ENCODE data around the gene CD84.
"Not testable (repeated sequence)": the region's sequence is repeated elsewhere in the genome, so short reads cannot be mapped to it uniquely, and the experiment has no call there.

Gene CD84

DNA sequence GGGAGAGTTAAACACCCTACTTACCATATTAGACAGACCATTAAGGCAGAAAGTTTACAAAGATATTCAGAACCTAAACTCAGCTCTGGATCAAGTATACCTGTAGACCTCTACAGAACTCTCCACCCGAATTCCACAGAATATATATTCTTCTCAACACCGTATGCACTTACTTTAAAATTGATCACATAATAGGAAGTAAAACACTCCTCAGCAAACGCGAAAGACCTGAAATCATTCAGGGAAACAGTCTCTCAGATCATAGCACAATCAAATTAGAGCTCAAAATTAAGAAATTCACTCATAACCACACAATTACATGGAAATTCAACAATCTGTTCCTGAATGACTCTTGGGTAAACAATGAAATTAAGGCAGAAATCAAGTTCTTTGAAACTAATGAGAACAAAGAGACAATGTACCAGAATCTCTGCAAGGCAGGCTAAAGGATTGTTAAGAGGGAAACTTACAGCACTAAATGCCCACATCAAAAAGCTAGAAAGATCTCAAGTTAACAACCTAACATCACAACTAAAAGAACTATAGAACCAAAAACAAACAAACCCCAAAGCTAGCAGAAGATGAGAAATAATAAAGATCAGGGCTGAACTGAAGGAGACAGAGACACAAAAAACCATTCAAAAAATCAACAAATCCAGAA, 19.1 kb downstream of the CD84 start:
- in situ Hi-C loops (cut with HindIII; ENCODE audit: low pct_unique_long_range_greater_than_20kb, low sequenced_read_pairs) = no loop called here
- TF ChIP-seq JUND (IDR thresholded peaks at IDR 0.05; ENCODE audit: low read depth) = no peak
- no peak for DNase-seq (ENCODE audit: low read depth in 1 of 2, low spot score in 1 of 2)

DNA sequence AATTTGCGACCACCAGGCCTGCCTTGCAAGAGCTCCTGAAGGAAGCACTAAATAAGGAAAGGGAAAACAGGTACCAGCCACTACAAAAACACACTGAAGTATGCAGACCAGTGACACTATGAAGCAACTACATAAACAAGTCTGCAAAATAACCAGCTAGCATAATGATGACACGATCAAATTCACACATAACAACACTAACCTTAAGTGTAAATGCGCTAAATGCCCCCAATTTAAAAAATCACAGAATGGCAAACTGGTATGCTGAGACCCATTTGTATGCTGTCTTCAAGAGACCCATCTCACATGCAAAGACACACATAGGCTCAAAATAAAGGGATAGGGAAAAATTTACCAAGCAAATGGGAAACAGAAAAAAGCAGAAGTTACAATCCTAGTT, 19.9 kb downstream of the CD84 start:
- in situ Hi-C loops (cut with HindIII; ENCODE audit: low pct_unique_long_range_greater_than_20kb, low sequenced_read_pairs); DNase-seq (ENCODE audit: low read depth in 1 of 2, low spot score in 1 of 2): not testable (repeated sequence)

DNA sequence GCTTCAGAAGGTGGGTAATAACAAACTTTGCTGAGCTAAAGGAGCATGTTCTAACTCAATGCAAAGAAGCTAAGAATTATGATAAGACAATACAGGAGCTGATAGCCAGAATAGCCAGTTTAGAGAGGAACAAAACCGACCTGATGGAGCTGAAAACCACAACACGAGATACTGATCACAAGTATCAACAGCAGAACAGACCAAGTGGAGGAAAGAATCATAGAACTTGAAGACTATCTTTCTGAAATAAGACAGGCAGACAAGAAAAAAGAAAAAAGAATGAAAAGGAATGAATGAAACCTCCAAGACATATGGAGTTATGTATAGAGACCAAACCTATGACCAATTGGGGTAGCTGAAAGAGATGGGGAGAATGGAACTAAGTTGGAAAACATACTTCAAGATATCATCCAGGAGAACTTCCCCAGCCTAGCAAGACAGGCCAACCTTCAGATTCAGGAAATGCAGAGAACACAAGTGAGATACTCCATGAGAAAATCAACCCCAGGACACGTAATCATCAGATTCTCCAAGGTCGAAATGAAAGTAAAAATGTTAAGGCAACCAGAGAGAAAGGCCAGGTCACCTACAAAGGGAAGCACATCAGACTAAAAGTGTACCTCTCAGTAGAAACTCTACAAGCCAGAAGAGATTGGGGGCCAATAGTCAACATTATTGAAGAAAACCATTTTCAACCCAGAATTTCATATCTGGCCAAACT, 20.5 kb downstream of the CD84 start:
- in situ Hi-C loops (cut with HindIII; ENCODE audit: low pct_unique_long_range_greater_than_20kb, low sequenced_read_pairs) = no loop called here

DNA sequence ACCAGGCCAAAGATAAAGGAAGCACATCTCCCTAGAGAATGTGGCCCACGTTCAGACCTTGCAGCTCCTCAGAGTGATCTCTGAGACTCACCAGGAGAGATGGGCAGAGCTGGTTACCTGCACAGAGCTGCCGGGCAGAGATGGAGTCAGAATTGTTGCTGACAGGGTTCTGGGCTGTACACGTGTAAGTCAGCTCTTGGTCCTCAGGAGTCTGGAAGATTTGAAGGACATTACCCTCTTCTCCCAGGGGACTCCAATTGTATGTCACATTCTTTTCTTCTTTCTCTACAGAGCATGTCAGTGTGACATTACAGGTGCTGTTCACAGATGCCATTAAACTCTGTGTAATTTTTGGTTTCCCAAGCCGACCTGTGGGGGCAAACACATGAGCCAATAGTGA, 25.5 kb downstream of the CD84 start:
- in situ Hi-C loops (cut with HindIII; ENCODE audit: low pct_unique_long_range_greater_than_20kb, low sequenced_read_pairs) = no loop called here
- DNase-seq (ENCODE audit: low read depth in 1 of 2, low spot score in 1 of 2) = no peak
- no peak for TF ChIP-seq JUND (IDR thresholded peaks at IDR 0.05; ENCODE audit: low read depth)

More for the DNA sequence above, 20.5 kb downstream of the CD84 start:
- no peak for DNase-seq (ENCODE audit: low read depth in 1 of 2, low spot score in 1 of 2)
- TF ChIP-seq JUND (IDR thresholded peaks at IDR 0.05; ENCODE audit: low read depth) = no peak

DNA sequence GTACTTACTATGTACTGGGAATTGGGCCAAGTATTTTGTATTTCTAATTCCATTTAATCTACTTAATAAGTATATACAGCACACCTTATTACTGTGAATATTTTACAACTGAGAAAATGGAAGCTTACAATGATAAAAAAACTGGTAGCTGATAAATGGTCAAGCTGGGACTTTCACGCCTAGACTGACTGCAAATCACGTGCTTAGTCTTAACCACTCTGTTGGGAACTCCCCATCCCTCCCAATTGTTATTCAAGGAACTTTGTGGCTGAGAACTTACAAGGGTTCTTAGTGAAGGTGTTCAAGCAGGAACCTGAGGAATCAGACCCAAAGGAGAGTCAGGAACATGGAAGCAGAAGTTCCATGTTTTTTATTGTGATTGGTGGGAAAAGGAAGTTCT, 26.9 kb downstream of the CD84 start:
- DNase-seq (ENCODE audit: low read depth in 1 of 2, low spot score in 1 of 2) = no peak
- in situ Hi-C loops (cut with HindIII; ENCODE audit: low pct_unique_long_range_greater_than_20kb, low sequenced_read_pairs) = no loop called here

DNA sequence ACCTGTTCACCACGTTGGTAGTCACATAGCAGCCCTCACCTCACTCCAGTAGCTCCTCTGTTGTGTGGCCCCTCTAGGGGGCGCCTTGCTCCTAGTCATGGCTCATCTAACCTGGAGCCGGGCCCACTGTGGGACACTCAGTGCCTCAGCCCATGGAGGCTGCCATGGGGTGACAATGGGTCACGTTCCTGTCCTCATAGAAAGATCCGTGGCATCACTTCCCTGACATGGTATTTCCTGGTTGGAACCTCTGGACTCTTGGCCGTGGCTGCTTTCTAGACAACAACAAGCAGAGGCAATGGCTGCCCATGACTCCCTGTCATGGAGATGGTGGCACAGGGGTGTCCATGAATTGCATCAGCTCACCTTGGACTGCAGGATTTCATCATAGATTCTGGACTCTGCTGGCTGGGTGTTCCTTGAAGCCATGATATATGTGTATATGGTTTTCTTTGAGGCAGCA, 28.7 kb downstream of the CD84 start:
- in situ Hi-C loops (cut with HindIII; ENCODE audit: low pct_unique_long_range_greater_than_20kb, low sequenced_read_pairs) = no loop called here
- no peak for DNase-seq (ENCODE audit: low read depth in 1 of 2, low spot score in 1 of 2)
- no peak for TF ChIP-seq JUND (IDR thresholded peaks at IDR 0.05; ENCODE audit: low read depth)

More for the DNA sequence above, 26.9 kb downstream of the CD84 start:
- no peak for TF ChIP-seq JUND (IDR thresholded peaks at IDR 0.05; ENCODE audit: low read depth)

DNA sequence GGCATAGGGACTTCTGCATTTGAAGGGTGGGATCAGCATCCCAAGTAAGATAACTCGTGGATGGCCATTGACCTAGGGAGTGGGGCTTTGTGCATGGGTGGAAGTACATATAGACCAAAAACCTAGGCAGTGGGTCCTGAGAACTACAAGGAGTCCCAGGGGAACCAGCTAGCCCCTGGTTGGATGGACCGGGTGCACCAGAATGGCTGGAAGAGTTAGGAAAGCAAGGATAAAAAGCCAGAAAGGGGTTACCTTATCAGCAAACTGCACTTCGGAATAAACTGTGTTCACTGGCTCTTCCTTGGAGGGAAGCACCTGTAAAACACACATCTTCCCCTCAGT, 29.7 kb downstream of the CD84 start:
- DNase-seq (ENCODE audit: low read depth in 1 of 2, low spot score in 1 of 2) = no peak
- in situ Hi-C loops (cut with HindIII; ENCODE audit: low pct_unique_long_range_greater_than_20kb, low sequenced_read_pairs) = no loop called here
- no peak for TF ChIP-seq JUND (IDR thresholded peaks at IDR 0.05; ENCODE audit: low read depth)

DNA sequence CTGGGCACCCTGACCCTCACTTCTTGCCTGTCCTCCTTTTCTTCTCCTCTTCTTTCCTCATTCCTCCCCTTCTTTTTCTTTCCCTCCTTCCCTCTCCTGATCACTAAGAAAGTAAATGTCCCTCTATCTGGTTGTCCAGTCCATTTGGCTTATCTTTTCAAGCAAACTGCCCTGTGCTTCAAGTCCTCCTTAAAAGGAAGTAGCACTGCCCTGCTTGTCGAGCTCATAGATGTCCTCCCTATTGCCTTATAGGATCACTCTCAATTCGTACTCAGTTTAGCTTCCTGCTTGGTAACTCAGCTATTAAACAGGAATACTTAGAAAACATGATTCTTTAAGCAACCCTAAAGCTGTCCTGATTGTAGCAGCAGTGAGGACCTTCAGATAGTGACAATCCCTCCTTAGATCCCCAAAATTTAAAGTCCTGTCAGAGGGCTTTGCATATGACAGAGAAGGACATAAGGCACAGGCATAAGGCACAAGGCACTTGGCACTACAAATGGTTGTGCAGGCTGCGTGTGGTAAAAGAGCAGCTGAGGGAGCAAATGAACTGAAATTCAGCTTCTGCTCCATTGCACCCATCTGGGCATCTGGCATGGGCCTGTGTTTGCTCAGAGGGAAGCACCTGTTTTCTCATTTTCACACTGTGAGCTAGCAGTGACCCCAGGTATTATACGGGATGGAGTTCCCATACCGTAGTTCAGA, 30.2 kb downstream of the CD84 start:
- no peak for DNase-seq (ENCODE audit: low read depth in 1 of 2, low spot score in 1 of 2)
- in situ Hi-C loops (cut with HindIII; ENCODE audit: low pct_unique_long_range_greater_than_20kb, low sequenced_read_pairs) = no loop called here
- TF ChIP-seq JUND (IDR thresholded peaks at IDR 0.05; ENCODE audit: low read depth) = no peak

DNA sequence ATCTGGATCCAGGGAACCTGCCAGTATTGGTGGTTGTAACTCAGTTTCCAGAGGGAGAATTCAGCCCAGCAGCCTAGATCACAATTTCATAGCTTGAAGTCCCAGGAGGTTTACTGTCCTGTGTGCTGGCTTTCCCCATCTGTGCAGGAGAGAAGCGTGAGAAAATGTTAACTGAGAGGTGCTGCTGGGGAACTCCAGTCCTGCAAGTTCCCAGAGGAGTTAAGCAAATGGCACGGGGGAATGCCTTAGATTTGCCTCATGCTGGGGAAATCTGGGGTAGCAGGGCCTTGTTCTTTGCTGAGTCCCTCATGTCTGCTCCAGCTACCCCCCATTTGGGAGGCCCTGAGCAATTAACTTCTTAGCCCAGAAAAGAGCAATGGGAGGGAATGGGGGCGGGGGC, 31.1 kb downstream of the CD84 start:
- in situ Hi-C loops (cut with HindIII; ENCODE audit: low pct_unique_long_range_greater_than_20kb, low sequenced_read_pairs) = no loop called here
- no peak for DNase-seq (ENCODE audit: low read depth in 1 of 2, low spot score in 1 of 2)
- no peak for TF ChIP-seq JUND (IDR thresholded peaks at IDR 0.05; ENCODE audit: low read depth)

DNA sequence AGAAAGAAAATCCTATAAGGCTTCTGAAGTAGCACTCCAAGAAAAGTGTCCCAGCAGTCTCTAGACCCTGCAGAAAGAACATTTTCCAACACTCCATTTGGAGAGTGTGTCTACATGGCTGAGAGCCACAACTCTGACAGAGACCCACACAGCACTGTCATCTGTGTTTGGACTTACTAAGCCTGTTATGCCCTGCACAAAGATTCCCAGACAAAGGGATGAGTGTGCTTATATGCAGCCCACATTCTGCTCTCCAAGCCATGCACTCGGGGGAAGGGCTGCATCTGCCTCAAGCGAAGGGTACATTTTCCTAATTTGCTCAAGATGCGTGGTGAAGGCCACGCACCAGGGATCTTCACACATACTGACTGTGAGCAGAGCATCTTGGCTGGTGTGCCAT, 31.9 kb downstream of the CD84 start:
- no peak for TF ChIP-seq JUND (IDR thresholded peaks at IDR 0.05; ENCODE audit: low read depth)
- no peak for DNase-seq (ENCODE audit: low read depth in 1 of 2, low spot score in 1 of 2)
- in situ Hi-C loops (cut with HindIII; ENCODE audit: low pct_unique_long_range_greater_than_20kb, low sequenced_read_pairs) = no loop called here

DNA sequence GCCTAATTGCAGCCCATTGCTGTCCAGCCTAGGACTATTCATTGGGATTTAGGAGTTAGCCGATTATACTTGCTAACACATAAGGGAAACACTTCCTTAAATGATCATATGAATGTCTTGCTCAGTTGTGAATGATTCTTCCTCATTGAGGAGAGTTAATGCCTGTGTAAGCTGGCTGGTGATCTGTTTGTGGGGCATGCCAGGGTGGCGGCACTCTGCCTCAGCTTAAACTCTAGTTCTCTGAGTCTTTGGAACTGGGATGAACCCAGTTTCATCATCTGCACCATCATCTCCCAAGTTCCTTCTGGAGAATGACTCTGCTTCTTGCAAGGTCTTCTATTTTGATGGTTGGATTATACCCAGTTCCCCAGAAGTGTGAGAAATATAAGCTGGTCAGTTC, 32.4 kb downstream of the CD84 start:
- TF ChIP-seq JUND (IDR thresholded peaks at IDR 0.05; ENCODE audit: low read depth) = no peak
- no peak for DNase-seq (ENCODE audit: low read depth in 1 of 2, low spot score in 1 of 2)
- in situ Hi-C loops (cut with HindIII; ENCODE audit: low pct_unique_long_range_greater_than_20kb, low sequenced_read_pairs) = no loop called here

DNA sequence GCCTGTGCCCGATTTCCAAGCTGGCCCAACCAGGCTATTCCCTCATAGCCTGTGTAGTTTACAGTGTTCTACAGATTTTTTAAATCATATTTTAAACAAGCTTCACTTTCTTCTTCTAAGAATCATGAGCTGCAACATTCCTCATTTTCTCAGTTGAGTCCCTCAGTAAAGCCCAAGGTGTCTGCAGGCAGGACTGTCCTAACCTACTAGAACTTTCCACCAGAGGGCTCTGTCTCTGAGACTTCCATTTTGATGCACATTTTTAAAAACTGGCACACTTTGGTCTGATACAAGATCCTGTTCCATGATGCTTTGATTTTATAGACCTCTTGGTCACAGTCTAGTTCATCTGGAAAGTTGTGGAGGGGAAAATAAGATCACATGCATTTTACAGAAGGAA, 34.6 kb downstream of the CD84 start:
- TF ChIP-seq JUND (IDR thresholded peaks at IDR 0.05; ENCODE audit: low read depth) = no peak
- in situ Hi-C loops (cut with HindIII; ENCODE audit: low pct_unique_long_range_greater_than_20kb, low sequenced_read_pairs) = no loop called here
- DNase-seq (ENCODE audit: low read depth in 1 of 2, low spot score in 1 of 2) = peak; percentile 38 to 51

DNA sequence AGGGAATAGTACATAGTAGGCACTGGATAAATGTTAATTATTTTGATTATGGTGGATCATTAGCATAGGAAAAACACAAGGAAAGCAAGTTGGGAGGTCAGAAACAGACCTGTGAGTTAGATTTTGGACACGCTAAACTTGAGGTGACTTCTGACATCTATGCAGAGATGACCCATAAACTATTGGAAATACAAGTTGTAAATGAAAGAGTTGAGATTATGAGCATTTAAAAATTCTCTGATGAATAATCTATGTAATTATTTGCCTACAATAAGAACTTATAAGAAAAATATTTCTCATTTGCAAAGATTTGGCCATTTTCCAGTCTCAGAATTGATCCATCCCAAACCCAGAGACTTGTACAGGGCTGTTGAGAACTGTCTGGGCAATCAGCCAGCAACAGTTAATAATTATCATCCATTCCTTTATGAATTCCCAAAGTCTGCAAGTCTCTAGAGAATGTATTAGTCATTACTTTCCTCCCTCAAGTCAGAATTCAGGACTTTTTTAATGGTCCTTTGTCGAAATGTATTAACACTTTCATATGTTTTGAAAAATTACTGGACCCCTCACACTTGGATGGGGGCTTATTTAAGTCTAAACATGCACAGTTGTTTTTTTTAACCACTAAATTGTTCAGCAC, 36.9 kb downstream of the CD84 start:
- no peak for DNase-seq (ENCODE audit: low read depth in 1 of 2, low spot score in 1 of 2)
- no peak for TF ChIP-seq JUND (IDR thresholded peaks at IDR 0.05; ENCODE audit: low read depth)
- in situ Hi-C loops (cut with HindIII; ENCODE audit: low pct_unique_long_range_greater_than_20kb, low sequenced_read_pairs) = no loop called here

All from T47D (cell line).